H9 (cell line): ENCODE measurements around the gene CACNB4. TPM values are rescaled to one million over a fixed set of nuclear protein-coding genes. Genes with fewer than 3 reads are reported as not detected.

Experiments used
- DNase-seq: peaks from one replicate; pipeline ENCODE4 v3.0.0-alpha.2; 2017
- H2AFZ ChIP-seq: one replicate; pipeline ENCODE4 v1.6.1; 2013; ENCODE audit warnings: mild to moderate bottlenecking, low read length, control low read depth, moderate library complexity
- H2AK5ac ChIP-seq: 2 replicates; pipeline ENCODE4 v1.6.1; 2013; ENCODE audit warnings: low read length, control low read depth, mixed read lengths; ENCODE audit not compliant: insufficient read length
- H2BK120ac ChIP-seq: one replicate; pipeline ENCODE4 v1.6.1; 2013; ENCODE audit warnings: low read depth, mild to moderate bottlenecking, low read length, control low read depth, inconsistent platforms; ENCODE audit not compliant: poor library complexity, severe bottlenecking
- H2BK12ac ChIP-seq: 2 replicates; pipeline ENCODE4 v1.6.1; 2013; ENCODE audit warnings: low read length, control low read depth, mixed read lengths, low read depth; ENCODE audit not compliant: insufficient read length
- H2BK15ac ChIP-seq: 2 replicates; pipeline ENCODE4 v1.6.1; 2013; ENCODE audit warnings: low read depth, low read length, control low read depth
- H2BK20ac ChIP-seq: one replicate; pipeline ENCODE4 v1.6.1; 2013; ENCODE audit warnings: low read depth, mild to moderate bottlenecking, low read length, control low read depth, inconsistent platforms; ENCODE audit not compliant: poor library complexity, severe bottlenecking
- H2BK5ac ChIP-seq: 2 replicates; pipeline ENCODE4 v1.6.1; 2013; ENCODE audit warnings: low read length, control low read depth, mixed read lengths; ENCODE audit not compliant: insufficient read length
- H3K14ac ChIP-seq: 2 replicates; pipeline ENCODE4 v1.6.1; 2013; ENCODE audit warnings: low read length, control low read depth; ENCODE audit not compliant: insufficient read depth
- H3K18ac ChIP-seq: 2 replicates; pipeline ENCODE4 v1.6.1; 2013; ENCODE audit warnings: low read depth, mild to moderate bottlenecking, mixed read lengths, low read length, control low read depth; ENCODE audit not compliant: insufficient read length
- H3K23ac ChIP-seq: 2 replicates; pipeline ENCODE4 v1.6.1; 2013; ENCODE audit warnings: low read length, control low read depth, mixed read lengths, low read depth; ENCODE audit not compliant: insufficient read length
- H3K23me2 ChIP-seq: 2 replicates; pipeline ENCODE4 v1.6.1; 2013; ENCODE audit warnings: low read depth, mild to moderate bottlenecking, mixed read lengths, low read length, control low read depth; ENCODE audit not compliant: insufficient read length, poor library complexity, severe bottlenecking
- H3K27ac ChIP-seq: 2 replicates; pipeline ENCODE4 v1.5.1; 2013; ENCODE audit warnings: low read length, control low read depth, mixed read lengths, low read depth; ENCODE audit not compliant: insufficient read length
- H3K27me3 ChIP-seq: 2 replicates; pipeline ENCODE4 v1.6.1; 2013; ENCODE audit warnings: low read length, control low read depth, inconsistent platforms; ENCODE audit not compliant: insufficient read depth
- H3K4ac ChIP-seq: 2 replicates; pipeline ENCODE4 v1.6.1; 2013; ENCODE audit warnings: low read depth, mild to moderate bottlenecking, control low read depth, inconsistent platforms, low read length, moderate library complexity
- H3K4me1 ChIP-seq: 2 replicates; pipeline ENCODE4 v1.6.1; 2013; ENCODE audit warnings: low read length, control low read depth, inconsistent platforms; ENCODE audit not compliant: insufficient read depth
- H3K4me2 ChIP-seq: 2 replicates; pipeline ENCODE4 v1.6.1; 2013; ENCODE audit warnings: low read length, control low read depth, mixed read lengths; ENCODE audit not compliant: insufficient read length, insufficient read depth
- H3K56ac ChIP-seq: 2 replicates; pipeline ENCODE4 v1.6.1; 2013; ENCODE audit warnings: low read depth, mild to moderate bottlenecking, mixed read lengths, low read length, control low read depth; ENCODE audit not compliant: insufficient read length
- H3K79me1 ChIP-seq: 2 replicates; pipeline ENCODE4 v1.6.1; 2013; ENCODE audit warnings: low read depth, mild to moderate bottlenecking, moderate library complexity, low read length, control low read depth, inconsistent platforms; ENCODE audit not compliant: insufficient read depth, poor library complexity, severe bottlenecking
- H3K79me2 ChIP-seq: 2 replicates; pipeline ENCODE4 v1.6.1; 2013; ENCODE audit warnings: low read length, control low read depth, inconsistent platforms; ENCODE audit not compliant: insufficient read depth
- H3K9ac ChIP-seq: 2 replicates; pipeline ENCODE4 v1.6.1; 2013; ENCODE audit warnings: low read length, control low read depth, mixed read lengths; ENCODE audit not compliant: insufficient read length; ENCODE audit errors: extremely low read depth
- H3K9me3 ChIP-seq: one replicate; pipeline ENCODE4 v1.6.1; 2013; ENCODE audit warnings: low read depth, low read length, inconsistent platforms; ENCODE audit not compliant: control insufficient read depth
- H3T11ph ChIP-seq: one replicate; pipeline ENCODE4 v1.6.1; 2013; ENCODE audit warnings: mild to moderate bottlenecking, low read length, control low read depth, inconsistent platforms
- H4K20me1 ChIP-seq: one replicate; pipeline ENCODE4 v1.6.1; 2013; ENCODE audit not compliant: control insufficient read depth, insufficient read length, insufficient read depth
- H4K5ac ChIP-seq: 2 replicates; pipeline ENCODE4 v1.6.1; 2013; ENCODE audit warnings: low read depth, mild to moderate bottlenecking, mixed read lengths, low read length, control low read depth; ENCODE audit not compliant: insufficient read length
- H4K8ac ChIP-seq: replicated peaks from 2 replicates; pipeline ENCODE4 v1.6.1; 2013; ENCODE audit warnings: low read length, control low read depth, mixed read lengths, low read depth; ENCODE audit not compliant: insufficient read length
- H4K91ac ChIP-seq: 2 replicates; pipeline ENCODE4 v1.6.1; 2013; ENCODE audit warnings: low read depth, mild to moderate bottlenecking, moderate library complexity, mixed read lengths, low read length, control low read depth; ENCODE audit not compliant: insufficient read length
- H3K27ac Mint-ChIP-seq, 3 experiments: 2 replicates in 2 of 3; 3 replicates in 1 of 3; pipeline ENCODE4 v1.8.0; 2020 to 2021; ENCODE audit warnings: mixed read lengths in 3 of 3, mild to moderate bottlenecking in 1 of 3, moderate library complexity in 1 of 3
- H3K27me3 Mint-ChIP-seq: 2 replicates; pipeline ENCODE4 v1.8.0; 2021; ENCODE audit warnings: low read depth, mild to moderate bottlenecking, moderate library complexity, mixed read lengths
- H3K36me3 Mint-ChIP-seq, 3 experiments: 2 replicates in 2 of 3; 3 replicates in 1 of 3; pipeline ENCODE4 v1.8.0; 2020 to 2021; ENCODE audit warnings: low read depth in 3 of 3, mixed read lengths in 3 of 3; ENCODE audit not compliant: insufficient read depth in 1 of 3
- H3K4me1 Mint-ChIP-seq, 2 experiments: 2 replicates each; pipeline ENCODE4 v1.8.0; 2020; ENCODE audit warnings: mixed read lengths in 2 of 2
- H3K4me3 Mint-ChIP-seq, 2 experiments: 2 replicates in 1 of 2; 3 replicates in 1 of 2; pipeline ENCODE4 v1.8.0; 2020 to 2021; ENCODE audit warnings: mild to moderate bottlenecking in 2 of 2, mixed read lengths in 2 of 2, moderate library complexity in 1 of 2
- H3K9me3 Mint-ChIP-seq, 2 experiments: 2 replicates in 1 of 2; 3 replicates in 1 of 2; pipeline ENCODE4 v1.8.0; 2020; ENCODE audit warnings: mild to moderate bottlenecking in 2 of 2, mixed read lengths in 2 of 2, moderate library complexity in 1 of 2
- CTCF ChIP-seq: fragments of 200-600 bp; sonication (generic); conservative IDR thresholded peaks from 3 replicates; pipeline ENCODE4 v1.8.0; 2021; ENCODE audit warnings: antibody characterized with exemption, mild to moderate bottlenecking
- WGBS: extraction: QIAGEN DNeasy Blood & Tissue Kit; methylation state at CpG from one replicate; pipeline ENCODE4 v1.1.7; 2013; ENCODE audit warnings: missing lambda C conversion rate, low lambda C conversion rate, mixed read lengths; ENCODE audit not compliant: insufficient read length; ENCODE audit errors: extremely low coverage; 5-methylcytosine and 5-hydroxymethylcytosine counted together
- total RNA-seq: library from RNA; stranded (reverse); gene quantifications from 2 replicates; pipeline ENCODE4 v1.2.1, GENCODE V29; 2021

CACNB4 gene
- total RNA-seq, 1 experiment from 2014 or later, result 1.4 TPM

GRCh38 chr2:152011724-152012123, 87.1 kb downstream of the CACNB4 start:
- H2BK120ac ChIP-seq, result no peak overlapping the region
- H4K8ac ChIP-seq, result no peak overlapping the region
- no peaks in the 10 kb centered on the region for H4K20me1 ChIP-seq
- H2AFZ ChIP-seq, result no peak overlapping the region
- H3K4ac ChIP-seq, result no peak overlapping the region
- no peaks in the 10 kb centered on the region for H3K9me3 Mint-ChIP-seq
- H3K4me2 ChIP-seq, result no peak overlapping the region
- WGBS, result no CpG with 5 or more reads among the region's 2 CpGs
- H3K14ac ChIP-seq, result no peak overlapping the region
- no peaks in the 10 kb centered on the region for H3K36me3 Mint-ChIP-seq
- H3K4me3 Mint-ChIP-seq, result no peak overlapping the region
- H3K23ac ChIP-seq, result no peak overlapping the region
- H4K5ac ChIP-seq, result no peak overlapping the region
- H4K91ac ChIP-seq, result no peak overlapping the region
- H3K18ac ChIP-seq, result no peak overlapping the region
- no peak overlapping the region for H2BK5ac ChIP-seq
- H3K27me3 Mint-ChIP-seq, result peaks cover 4% of the 10 kb centered on the region
- H3T11ph ChIP-seq, result no peak overlapping the region
- H3K27ac ChIP-seq, result no peak overlapping the region
- H2BK20ac ChIP-seq, result no peak overlapping the region
- H3K4me1 Mint-ChIP-seq, result no peaks in the 10 kb centered on the region
- H3K9me3 ChIP-seq, result no peaks in the 10 kb centered on the region
- H3K79me2 ChIP-seq, result no peaks in the 10 kb centered on the region
- H2BK12ac ChIP-seq, result no peak overlapping the region
- H3K23me2 ChIP-seq, result no peaks in the 10 kb centered on the region
- no peak overlapping the region for H2BK15ac ChIP-seq
- DNase-seq, result no peak
- H3K4me1 ChIP-seq, result no peaks in the 10 kb centered on the region
- H3K56ac ChIP-seq, result no peak overlapping the region
- TF ChIP-seq CTCF, result no peak
- H2AK5ac ChIP-seq, result no peak overlapping the region
- H3K27me3 ChIP-seq, result no peaks in the 10 kb centered on the region
- H3K9ac ChIP-seq, result no peak overlapping the region
- H3K27ac Mint-ChIP-seq, result no peak overlapping the region
- H3K79me1 ChIP-seq, result no peaks in the 10 kb centered on the region
